Suppressor macrophage (primary cell): ENCODE data around the gene IARS2.
"Not testable (repeated sequence)": the region's sequence is repeated elsewhere in the genome, so short reads cannot be mapped to it uniquely, and the experiment has no call there.

Experiments used
- DNase-seq, 4 experiments: peaks; one replicate each; pipeline ENCODE4 v3.0.0-alpha.2; 2020 to 2022

IARS2 gene

DNA sequence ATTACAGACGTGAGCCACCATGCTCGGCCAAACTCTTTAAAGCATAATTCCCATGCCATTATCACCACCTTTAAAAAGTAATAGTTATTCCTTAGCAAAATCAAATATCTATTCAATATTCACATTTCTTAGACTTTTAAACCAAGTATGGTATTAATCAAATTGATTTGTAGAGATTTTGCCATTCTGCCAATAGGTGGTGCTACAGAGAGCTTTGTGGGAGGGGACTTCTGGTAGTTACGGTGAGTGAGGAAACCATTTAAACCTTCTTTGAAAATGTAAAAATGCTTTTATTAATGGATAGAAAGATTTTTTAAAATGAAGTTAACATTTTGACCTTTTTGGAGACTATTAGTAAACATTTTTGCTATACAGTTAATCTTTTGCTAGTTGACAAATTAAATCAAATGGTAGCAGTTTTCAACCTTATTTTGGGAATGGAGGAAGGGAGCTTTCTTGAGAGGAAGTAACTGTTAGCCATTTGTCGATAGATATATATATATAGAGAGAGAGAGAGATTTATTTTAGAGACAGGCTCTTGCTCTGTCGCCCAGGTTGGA, 19.3 kb downstream of the IARS2 start:
- DNase-seq = peak; percentile 40 to 57 (median 50)

- no peak for DNase-seq
These were observed 25.1 kb downstream of the IARS2 start for GRCh38 chr1:220119043-220119512.

DNA sequence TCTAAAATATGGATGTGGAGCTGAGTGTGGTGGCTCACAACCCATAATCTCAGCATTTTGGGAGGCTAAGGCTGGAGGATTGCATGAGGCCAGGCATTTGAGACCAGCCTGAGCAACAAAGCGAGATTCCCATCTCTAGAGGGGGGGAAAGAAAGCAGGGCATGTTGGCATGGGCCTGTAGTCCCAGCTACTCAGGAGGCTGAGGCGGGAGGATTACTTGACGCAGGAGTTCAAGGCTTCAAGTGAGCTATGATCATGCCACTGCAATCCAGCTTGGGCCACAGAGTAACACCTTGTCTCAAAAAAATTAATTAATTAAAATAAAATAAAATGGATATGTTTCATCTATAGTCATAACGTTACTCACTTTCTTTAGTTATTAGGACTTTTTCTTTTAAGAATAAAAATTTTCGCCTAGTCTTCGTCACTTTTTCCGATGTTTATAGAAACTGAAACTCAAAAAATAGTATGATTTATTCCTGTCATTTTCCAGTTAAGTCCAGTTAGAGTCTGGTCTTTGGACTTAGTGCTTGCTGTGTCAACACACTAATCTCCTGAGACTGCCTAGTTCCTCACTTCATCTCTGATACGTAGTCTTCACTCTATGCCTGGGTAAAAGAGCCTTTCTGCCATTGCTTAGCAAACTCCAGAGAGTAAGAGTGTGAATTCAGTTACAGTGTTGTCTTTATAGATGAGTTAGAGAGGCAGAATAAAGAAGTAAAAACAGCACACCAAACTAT, 28.0 kb downstream of the IARS2 start:
- DNase-seq = no peak

- no peak for DNase-seq
These were observed 29.1 kb downstream of the IARS2 start for GRCh38 chr1:220123066-220123465.

DNA sequence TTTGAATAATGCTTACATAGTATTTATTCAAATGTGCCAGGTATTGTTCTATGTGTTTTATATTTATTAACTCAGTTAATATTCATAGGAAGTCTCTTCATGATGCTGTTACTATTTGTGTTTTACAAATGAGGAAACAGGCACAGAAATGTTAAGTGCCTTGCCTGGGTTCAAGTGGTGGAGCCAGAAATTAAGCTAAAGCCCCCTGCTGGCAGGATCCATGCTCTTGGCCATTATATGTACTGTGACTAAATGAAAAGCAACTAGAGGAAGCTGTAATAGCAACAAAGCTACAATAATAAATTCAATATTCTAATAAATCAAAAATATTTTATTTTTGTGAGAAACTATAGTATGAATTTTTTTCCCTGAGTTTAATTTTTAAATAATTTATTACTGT, 30.0 kb downstream of the IARS2 start:
- peak; percentile 4 to 28 (median 14) for DNase-seq

DNA sequence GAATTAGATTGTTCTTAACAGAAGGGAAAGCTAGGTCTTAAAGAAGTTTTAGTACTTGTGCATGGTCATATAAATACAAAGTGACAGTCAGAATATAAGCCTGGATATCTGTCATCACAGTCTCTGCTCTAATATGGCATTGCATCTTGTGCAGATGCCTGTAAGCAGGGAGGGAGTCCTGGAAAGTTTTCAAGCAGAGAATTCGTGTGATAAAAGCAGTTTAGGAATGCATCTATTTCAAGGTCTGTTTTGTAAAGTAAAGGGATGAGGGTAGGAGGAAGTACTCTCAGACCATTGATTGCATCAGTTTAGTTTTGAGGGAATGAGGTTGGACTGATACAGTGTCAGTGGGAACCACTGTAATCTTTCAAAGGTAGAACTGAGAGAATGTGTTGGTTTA, 30.6 kb downstream of the IARS2 start:
- peak in 2 of 4 experiments; percentile 5 to 29 for DNase-seq

DNA sequence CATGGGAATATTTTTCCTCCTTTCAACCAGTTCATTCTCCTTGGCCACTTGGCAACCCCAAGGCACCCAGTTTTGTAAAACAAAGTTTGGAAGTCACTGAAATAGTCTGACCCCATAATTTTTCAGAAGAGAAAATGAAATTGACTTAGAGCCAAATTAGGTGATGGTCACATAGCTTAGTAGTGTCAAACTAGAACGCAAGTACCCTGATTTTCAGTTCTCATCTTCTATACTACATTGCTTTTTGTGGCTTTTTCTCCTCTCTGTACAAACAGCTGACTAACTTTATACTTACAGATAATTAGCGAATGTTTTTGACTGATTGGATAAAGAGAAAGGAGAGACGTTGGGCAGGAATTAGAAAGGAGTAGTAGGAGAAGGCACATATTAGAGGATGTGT, 33.1 kb downstream of the IARS2 start:
- no peak for DNase-seq

DNA sequence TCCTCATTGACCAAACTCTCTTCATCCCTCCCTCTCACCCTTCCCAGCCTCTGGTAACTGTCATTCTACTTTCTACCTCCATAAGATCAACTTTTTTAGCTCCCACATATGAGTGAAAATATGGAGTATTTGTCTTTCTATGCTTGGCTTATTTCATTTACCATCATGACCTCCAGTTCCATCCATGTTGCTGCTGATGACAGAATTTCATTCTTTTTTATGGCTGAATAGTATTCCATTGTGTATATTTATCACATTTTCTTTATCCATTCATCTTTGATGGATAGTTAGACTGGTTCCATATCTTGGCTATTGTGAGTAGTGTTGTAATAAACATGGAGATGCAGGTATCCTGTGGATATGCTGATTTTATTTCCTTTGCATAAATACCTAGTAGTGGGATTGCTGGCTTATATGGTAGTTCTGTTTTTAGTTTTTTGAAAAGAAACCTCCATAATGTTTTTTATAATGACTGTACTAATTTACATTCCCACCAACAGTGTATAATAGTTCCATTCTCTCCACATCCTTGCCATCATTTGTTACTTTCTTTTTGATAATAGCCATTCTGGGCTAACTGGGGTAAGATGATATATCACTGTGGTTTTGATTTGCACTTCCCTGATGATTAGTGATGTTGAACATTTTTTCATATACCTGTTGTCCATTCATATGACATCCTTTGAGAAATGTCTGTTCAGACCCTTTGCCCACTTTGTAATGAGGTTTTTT, 35.7 kb downstream of the IARS2 start:
- DNase-seq = no peak

DNA sequence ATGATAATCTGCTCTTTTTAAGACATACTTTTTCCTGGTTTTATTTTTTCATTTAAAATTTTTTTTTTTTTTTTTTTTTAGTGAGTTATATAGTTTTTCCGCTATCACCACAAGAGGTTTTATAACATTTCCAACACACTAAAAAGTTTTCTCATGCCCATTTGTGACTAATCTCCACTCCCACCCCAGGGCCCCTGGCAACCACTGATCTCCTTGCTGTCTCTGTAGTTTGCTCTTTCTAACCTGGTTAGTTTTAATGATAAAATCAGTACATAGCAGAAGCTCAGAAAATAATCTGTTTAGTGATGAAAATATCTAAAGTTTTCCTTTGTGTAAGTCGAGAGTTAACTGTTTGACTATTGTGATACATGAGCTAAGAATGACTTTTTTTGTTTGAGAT, 41.8 kb downstream of the IARS2 start:
- DNase-seq = no peak

DNA sequence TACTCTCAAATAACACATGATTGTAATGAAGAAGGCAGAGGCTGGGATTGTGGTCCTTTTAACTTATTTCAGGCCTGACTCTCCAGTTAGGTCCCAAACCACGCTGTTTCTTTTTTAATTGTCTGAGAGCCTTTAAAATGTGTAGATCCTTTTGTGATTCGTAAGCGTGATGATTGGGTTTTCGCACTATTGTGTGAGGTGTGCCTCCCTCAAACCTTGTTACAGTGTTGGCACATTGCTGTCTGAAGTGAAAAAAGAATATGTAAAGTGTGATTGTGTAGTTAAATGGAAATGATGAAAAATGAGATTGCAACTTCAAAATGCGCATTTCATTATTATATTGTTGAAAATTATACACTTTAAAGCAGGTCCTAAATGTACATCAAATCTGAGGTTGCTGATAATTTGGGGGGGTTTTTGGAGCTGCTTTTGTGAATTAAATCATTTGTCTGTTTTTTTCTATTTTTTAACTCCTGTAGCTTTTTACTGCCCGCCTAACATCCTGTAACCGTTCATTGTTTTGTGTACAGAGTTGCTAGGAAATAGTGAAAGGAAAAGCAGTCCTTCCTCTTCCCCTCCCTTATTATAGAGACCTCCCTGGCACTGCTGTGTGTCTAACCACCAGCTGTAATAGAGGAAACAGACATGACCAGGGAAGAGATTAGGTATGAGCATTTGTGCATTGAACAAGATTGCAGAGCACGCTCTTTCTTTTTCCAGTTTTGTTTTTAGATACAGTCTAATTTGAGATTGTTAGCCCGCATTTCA, 43.3 kb downstream of the IARS2 start:
- DNase-seq = peak in 3 of 4 experiments; percentile 9 to 27 (median 22)

GRCh38 chr1:220139966-220140365, 46.0 kb downstream of the IARS2 start:
- no peak for DNase-seq

GRCh38 chr1:220144051-220144450, 50.1 kb downstream of the IARS2 start:
- DNase-seq = no peak

- DNase-seq = no peak
These were observed 55.8 kb downstream of the IARS2 start for GRCh38 chr1:220149742-220150141.

DNA sequence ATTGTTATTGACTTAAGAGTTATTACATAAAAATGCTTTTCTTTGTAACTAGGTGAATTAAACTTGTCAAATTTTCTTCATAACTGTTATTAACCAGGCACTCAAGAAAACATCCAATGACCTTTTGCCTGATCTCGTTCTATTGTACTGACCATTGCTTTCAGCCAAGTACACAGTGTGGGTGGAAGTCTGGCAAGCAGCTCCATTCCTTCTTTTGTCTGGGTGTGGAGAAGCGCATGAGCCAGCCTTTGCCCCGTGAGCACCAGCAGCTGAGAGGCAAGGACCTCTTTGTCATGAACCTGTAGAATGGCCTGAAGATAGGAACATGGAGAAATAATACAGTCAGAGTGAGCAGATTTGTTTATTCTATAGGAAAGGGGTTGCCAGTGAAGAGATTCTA, 57.5 kb downstream of the IARS2 start:
- no peak for DNase-seq

DNA sequence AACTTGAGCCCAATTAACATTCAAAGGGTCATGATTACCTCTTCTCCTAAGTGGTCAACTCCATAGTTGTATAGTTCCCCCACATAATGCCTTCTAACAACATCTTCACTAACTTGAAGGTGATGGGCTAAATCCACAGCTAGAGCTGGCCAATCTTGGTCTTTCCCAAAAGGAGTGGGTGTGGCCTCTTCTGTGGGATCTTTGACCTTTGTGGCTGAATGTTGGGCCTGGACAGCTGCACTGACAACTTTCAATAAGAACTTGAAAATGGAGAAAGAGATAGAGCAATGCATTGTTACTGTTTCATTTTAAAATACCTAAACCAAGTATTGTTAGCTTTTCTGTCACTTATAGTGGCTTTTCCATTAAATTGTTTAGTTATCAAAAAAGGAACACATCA, 59.2 kb downstream of the IARS2 start:
- DNase-seq = no peak

DNA sequence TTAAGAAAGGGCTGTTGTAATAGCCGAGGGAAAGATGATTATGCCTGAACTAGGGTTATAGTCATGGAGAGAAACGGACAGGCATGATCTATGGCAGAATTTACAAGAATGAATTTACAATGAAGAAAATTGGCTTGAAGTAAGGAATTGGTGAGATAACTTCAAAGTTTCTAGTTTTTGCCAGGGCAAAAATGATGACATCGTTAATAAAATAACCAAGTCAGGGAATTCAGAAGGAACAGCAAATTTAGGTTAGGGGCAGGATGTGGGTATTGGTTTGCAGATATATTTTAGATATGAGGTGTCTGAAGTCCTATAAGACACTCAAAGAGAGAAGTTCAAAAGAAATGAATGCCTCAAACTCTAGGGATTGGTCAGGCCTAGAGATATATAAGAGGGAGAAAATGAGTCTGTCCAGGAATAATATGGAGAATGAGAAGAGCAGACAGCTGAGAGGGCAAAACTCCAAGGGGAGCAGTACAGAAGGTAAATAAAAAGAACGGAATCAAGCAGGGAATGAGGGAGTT, 62.8 kb downstream of the IARS2 start:
- no peak for DNase-seq

DNA sequence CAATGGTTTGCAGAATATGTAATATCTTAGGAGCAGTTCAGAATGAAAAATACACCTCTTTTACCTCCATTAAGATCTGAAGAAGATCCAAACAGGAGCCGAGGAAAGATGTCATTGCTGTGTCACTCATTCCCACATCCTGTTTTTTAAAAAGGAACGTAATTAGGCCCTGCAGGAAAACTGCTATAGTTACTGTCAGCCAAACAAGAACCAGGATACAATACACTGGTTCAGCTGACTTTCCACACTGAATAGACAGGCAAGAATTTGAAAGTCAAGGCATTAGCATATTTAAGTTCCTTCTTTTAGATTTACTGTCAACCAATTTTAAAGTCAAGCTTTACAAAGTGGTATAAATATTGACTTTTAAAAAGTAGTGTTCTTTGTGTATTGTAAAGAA, 63.8 kb downstream of the IARS2 start:
- DNase-seq = peak in 2 of 4 experiments; percentile 11 to 16

DNA sequence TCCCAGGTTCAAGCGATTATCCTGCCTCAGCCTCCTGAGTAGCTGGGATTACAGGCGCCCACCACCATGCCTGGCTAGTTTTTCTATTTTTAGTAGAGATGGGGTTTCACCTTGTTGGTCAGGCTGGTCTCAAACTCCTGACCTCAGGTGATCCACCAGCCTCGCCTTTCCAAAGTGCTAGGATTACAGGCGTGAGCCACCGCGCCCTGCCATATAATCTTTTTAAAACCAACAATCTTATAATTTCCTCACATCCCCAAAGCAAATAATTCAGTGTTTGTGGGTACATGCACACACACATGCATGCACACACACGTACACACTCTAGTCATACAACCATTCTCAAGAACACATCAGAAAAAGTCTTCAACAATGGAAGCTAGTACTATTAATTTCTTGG, 64.6 kb downstream of the IARS2 start:
- not testable (repeated sequence) for DNase-seq

- DNase-seq = no peak
These were observed 65.1 kb downstream of the IARS2 start for GRCh38 chr1:220159041-220159440.

DNA sequence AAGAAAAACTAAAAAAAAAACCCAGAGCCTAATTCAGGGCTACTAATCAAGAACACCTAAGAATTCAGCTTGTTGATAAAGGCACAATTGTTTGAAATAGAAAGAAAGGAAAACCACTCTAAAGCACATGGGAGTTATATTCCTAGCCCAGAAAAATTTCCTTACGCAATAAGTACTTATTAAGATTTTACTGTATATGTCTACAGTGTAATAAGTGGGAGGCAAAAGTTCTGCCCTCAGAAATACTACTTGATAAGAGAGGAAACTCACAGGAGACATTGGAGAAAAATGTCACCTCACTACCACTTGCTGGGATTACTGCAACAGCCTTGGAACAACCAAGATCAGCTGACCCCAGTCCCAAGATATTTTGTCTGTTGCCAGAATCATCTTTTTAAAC, 66.1 kb downstream of the IARS2 start:
- DNase-seq = no peak

DNA sequence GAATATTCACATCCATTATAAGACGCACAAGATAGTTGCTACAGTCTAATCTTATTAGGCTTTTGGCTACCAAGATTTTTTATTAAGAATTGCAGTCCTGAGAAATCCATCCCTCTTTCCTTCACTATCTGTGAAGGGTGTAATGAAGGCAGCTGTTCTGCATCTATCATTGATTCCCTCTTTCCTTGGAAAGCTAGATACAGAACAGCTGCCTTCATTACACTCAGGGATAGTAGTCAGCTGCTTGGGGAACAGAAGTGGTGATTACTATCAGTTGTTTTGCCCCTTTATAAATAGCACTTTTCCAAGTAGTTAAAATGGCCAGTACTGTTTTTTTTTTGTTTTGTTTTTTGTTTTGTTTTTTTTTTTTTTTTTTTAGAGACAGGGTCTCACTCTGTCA, 70.2 kb downstream of the IARS2 start:
- DNase-seq = no peak

DNA sequence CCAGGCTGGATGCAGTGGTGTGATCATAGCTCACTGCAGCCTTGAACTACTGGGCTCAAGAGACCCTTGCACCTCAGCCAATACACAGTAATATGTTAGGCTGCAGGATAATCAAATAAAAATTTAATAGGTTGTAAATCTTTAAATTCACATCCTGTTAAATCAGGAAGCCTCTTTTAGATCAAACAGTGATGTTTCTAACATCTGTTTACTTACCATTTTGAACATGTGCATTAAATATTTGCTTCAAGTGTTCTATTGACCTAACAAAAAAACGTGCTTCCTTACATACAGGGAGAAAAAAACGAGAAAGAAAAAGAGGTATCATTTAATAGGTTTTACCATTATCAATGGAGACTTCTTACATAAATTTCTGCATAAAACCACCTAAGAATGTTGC, 70.6 kb downstream of the IARS2 start:
- no peak for DNase-seq

DNA sequence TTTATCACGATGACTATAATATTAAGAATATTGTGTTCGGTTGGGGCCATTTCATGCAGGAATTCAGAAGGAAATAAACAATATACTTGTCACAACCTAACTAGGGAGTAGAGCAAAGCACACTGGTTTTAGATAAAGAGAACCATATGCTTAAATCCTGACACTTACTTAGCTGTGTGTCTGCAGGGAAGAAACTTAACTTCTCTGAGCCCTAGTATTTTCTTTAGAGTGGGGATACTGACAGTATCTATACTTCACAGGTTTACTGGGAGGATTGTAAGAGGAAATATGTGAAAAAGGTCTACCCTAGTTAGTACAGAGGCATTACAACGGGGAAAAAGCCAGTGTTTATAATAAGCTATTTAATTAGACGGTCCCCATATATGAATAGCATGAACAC, 72.9 kb downstream of the IARS2 start:
- no peak for DNase-seq
